Stimulated activated CD4-positive, alpha-beta T cell treated with anti-CD3 and anti-CD28 coated beads, Interleukin-12 subunit alpha, Interleukin-12 subunit beta, amount 100 ng/mL, for 24 hours (primary cell): ENCODE results near the gene RPS16.
A peak's percentile ranks its signal among the peaks of the same experiment; 100 is the strongest.

Experiments used
- DNase-seq, 2 experiments: peaks; one replicate each; pipeline ENCODE4 v3.0.0-alpha.2; 2020; ENCODE audit warnings: low read depth in 2 of 2

Gene RPS16

DNA sequence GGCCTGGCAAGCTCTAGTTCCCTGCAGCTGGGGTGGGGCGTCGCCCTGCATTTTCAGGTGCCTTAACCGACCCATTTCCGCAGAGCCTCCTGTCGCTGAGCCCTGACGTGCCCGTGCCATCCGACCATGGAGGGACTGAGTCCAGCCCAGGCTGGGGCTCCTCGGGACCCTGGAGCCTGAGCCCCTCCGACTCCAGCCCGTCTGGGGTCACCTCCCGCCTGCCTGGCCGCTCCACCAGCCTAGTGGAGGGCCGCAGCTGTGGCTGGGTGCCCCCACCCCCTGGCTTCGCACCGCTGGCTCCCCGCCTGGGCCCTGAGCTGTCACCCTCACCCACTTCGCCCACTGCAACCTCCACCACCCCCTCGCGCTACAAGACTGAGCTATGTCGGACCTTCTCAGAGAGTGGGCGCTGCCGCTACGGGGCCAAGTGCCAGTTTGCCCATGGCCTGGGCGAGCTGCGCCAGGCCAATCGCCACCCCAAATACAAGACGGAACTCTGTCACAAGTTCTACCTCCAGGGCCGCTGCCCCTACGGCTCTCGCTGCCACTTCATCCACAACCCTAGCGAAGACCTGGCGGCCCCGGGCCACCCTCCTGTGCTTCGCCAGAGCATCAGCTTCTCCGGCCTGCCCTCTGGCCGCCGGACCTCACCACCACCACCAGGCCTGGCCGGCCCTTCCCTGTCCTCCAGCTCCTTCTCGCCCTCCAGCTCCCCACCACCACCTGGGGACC is 27.9 kb downstream of the RPS16 start:
- DNase-seq = no peak

DNA sequence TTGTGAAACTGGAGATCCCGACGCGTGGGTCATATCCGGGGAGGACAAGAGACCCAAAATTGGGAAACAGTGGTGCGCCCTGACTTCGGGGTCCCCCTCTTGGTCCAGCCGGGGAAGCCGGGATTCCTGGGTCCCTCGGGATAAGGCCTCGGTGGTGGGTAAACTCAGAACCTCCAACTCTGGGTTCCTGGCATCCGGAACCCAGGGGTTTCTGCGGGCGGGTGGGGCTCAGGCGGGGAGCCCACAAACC is 28.4 kb downstream of the RPS16 start:
- DNase-seq = peak in 1 of 2 experiments; percentile 56

DNA sequence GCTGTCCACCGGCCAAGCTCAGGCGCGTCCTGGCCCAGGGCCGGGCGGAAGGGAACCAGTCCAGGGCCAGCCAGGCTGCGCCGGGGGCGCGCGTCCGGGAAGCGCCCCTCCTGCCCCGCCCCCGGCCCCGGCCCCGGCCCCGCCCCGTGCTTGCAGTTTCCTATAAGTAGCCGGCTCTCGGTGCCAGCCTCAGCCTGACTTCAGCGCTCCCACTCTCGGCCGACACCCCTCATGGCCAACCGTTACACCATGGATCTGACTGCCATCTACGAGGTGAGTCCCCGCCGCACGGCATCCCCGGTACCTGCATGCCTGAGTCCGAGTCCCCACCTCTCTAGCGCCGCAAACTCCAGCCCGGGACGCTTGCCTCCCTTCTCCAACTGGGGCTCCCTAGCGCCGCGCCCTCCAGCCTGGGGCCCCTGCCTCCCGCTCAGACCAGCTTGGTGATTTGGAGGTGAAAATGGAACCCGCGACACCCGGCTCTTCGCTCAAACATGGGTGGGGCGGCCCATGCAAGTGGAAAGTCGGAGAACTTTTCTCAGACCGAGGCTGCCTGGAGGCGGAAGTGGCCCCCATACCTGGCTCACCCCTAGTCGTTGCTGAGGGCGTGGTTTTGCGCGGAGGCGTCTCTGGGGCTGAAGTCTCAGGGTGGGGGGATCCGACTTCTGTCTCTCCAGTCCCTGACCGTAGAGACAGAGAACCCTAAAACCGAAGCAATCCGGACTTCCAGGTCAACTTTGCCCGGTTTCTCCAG is 28.9 kb downstream of the RPS16 start, which contains the start of gene ZFP36:
ZFP36 (plus strand) TSS at position 192 of the 754 bp plus-strand sequence; CDS start at position 250, 58 bp downstream.
- DNase-seq = peak; percentile 78 to 82

DNA sequence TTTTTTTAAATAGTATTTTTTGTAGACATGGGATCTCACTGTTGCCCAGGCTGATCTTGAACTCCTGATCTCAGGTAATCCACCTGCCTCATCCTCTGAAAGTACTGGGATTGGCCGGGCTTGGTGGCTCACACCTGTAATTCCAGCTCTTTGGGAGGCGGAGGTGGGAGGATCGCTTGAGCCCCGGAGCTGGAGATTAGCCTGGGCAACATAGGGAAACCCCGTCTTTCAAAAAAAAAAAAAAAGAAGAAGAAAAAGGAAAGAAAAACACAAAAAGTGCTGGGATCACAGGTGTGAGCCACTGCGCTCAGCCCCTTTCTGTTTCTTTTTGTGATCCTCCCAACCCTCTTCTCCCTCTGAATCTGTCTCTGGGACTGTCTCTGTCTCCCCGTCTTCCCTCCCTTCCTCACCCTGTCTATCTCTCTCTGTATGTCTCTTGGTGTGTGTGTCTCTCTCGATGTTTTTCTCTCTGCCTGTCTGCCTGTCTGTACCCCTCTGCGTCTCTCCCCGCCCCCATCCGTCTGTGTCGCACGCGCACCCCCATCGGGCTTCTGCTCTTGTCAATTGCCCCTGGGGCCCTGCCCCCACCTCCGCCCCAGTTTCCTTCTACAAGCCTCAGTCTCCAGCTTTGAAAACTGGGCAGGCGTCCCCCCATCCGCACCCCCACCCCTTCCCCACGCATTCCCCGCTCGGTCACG is 29.6 kb downstream of the RPS16 start:
- DNase-seq = peak; percentile 68 to 81

DNA sequence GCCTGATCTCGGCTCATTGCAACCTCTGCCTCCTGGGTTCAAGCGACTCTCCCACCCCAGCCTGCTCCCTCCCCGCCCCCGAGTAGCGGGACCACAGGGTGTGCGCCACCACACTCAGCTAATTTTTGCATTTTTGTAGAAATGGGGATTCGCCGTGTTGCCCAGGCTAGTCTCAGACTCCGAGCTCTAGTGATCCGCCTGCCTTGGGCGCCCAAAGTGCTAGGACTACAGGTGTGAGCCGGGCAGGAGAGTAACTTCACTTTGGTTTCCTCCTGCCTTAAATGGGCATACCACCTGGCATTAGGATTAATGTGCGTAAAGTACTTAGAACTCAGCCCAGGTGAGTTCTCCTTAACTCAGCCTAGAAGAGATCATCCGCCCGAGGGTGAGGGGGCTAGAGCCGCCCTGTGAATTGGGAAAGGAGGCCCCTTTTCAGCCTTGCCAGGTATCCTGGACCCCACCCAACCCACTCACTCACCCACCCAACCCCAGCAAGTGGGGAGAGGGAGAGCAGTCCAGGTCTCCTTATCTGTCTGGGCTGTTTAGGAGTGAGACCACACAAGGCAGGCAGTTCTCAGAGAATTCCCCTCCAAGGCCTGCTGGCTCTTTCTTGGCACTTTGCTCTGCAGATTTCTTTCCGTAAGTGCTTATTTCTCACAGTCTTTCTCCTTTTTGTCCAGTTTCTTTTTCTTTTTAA is 30.3 kb downstream of the RPS16 start:
- DNase-seq = no peak

DNA sequence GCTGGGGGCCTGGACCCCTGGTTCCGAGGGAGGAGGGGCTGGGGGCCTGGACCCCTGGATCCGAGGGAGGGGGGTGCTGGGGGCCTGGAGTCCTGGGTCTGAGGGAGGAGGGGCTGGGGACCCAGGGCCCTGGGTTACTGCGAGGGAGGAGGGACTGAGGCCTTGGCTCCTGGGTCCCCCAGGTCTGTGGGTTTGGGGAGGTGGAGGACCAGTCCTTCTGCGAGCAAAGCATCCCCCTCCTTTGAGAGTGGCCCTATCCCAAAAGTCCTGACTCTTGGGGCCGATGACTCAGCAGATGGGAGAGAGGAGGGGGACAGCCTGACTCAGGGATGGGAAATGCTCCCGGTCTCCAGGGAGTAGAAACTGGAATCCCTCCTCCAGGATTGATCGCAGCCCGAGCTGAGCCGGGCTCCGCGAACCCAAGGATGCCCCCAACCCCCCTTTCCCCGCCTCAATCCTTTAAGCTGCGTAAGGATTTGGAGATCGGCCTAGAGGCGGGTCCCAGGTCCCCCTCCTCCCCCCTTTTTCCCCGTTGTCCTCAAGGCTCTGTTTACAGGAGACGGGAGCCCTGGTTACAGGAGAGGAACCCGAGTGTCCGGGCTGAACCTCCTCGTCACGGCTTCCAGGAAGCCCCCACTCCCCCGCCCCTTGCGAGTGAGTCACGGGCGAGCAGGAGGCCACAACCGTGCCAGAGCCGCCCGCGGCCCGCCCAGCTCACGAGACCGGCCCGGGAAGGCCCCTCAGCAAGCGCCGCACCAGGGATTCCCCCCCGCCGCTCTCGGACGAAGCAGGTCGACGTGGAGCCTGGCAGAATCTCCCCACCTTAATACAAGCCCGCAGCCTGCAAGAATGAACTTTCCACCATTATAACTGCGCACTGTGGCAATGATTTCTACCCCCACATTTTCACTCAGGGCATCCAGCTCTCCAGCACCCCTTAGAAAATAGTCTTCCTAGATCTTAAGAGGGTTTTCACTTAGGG is 32.1 kb downstream of the RPS16 start:
- peak; percentile 85 to 94 for DNase-seq

DNA sequence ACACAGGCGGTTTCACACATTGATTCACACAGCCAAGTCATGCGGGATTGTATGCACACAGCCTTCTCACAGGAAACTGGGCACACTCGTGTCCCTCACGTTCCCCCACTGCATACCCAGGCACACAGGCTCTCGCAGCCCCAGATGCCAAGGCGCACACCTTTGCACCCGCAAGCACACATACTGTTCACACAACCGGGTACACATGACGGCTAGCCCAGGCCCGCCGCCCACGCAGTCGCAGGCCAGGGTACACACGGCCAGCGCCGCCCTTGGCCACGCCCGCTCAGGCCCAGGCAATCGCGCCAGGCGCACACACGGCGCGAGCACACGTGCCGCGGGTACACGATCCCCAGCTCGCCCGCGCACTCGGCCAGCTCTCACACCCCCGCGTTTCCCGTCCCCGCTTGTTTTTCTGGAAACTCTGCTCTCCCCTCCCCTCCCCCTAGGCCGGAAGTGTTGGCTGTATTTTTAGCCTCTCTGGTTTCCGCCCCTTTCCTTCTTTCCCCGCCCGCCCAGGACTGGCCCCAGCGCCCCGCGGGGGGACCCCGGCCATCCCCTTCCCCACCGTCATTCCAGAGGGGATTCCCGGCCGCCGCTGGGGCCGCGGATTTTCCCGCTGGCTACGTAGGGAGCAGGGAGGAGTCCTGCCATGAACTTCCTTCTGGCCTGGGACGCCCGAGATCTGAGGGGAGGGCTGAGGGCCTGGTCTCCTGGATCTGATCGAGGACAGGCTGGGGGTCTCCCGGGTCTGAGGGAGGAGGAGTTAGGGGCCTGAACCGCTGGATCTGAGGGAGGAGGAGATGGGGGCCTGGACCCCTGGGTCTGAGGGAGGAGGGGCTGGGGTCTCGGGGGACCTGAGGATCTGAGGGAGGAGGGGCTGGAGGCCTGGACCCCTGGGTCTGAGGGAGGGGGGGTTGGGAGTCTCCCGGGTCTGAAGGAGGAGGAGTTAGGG is 33.1 kb downstream of the RPS16 start:
- DNase-seq = peak; percentile 75 to 89

DNA sequence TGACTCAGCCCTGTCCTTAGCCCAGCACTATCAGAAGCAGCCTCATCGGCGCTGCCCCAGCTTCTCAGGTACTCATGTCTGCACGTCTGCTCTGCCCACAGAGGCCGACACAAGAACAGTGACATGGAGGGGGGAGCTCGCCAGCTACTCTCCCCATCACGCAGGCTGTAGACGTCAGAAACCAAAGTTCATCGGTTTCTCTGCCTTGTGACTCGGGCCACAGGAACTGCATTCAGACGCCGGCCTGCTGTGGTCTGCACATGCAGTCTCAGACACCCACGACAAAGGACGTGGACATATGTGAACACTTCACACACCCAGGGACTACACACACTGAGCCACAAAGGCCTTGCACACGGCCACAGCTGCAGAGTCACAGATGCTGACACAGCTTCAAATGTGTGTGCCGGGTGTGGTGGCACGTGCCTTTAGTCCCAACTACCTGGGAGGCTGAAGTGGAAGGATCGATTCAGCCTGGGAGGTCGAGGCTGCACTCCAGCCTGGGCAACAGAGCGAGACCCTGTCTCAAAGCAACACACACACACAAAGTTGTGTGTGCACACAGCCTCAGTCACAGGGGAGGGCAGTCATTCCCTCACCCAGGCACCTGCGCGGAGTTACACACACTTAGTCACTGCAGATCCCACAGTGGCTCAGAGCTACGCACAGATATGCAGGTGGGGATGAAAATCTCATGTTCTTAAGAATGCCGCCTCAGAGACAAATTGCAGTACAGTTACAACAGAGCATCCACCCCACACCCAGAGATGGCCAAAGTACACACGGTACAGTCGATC is 34.0 kb downstream of the RPS16 start:
- peak; percentile 58 to 67 for DNase-seq

DNA sequence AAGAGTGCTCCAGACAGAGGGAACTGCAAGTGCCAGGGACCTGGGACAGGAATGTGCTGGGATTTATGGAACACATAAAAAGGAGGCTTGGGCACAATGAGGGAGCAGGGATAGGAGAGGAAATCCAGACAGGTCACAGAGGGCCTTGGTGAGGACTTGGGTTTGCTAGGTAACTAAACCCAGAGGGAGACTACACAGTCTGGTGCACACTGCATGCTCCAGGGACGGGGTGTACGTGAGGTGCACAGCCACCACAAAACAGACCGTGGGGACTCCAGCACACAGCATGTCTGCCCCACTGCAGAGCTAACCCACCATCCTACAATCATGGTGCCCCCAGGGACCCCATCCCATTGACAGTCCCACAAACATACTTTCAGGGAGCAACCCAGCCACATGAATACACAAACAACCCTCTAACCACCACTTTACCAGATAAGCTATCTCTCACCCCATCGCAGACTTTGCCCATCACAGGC is 34.6 kb downstream of the RPS16 start:
- no peak for DNase-seq

DNA sequence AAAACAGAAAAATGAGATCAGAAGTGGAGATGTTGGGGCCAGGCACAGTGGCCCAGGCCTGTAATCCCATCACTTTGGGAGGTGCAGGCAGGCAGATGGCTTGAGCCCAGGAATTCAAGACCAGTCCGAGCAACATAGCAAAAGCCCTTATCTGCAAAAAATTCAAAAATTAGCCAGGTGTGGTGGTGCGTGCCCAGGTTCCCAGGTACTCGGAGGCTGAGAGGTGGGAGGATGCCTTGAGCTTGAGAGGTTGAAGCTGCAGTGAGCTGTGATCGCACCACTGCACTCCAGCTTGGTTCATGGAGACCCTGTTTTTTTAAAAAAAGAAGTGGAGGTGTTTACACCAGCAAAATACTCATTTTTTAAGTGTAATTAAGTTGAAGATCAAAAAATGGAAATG is 35.7 kb downstream of the RPS16 start:
- DNase-seq = no peak

DNA sequence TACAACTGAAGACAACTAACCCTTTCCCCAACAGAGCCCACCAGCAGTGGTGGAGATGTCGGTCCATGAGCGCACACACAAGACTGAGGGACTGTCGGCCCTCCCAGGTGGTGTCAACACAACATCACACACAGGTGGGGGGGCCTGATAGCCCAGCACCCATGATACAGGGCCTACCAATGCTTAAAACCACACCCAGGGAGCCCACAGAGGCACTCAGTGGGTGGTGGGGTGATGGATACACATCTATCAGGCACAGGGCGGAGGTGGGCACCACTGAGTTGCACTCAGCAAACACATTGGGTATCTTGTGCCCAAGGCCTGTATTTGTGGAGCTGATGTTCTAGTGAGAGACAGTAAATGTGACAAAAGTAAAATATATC is 36.1 kb downstream of the RPS16 start:
- DNase-seq = no peak

DNA sequence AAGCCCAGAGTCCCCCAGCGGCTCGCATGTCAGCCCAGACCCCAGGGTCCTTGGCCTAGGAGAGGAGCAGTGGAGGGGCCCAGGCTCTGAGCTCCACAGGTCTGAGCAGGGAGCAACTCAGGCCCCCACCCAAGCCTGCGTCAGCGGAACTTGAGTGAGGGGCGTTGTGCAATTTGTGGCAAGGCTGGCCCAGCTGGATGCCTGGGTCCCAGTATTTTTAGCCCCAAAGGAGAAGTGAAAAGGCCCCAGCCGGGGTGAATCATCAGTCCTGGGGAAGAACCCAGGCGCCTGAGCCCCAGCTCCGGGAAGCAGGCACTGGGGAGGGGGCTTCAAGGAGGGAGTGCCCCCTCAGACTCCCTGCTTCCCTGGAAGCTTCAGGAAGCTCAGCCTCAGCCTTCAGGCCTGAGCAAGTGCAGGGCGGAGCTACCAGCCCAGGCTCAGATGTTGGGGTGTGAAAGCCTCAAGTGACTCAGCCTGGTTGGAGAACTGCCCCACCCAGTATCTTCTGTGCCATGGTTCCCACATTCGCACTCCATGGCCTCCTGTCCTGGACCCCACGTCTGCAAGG is 37.4 kb downstream of the RPS16 start:
- DNase-seq = peak in 1 of 2 experiments; percentile 52

DNA sequence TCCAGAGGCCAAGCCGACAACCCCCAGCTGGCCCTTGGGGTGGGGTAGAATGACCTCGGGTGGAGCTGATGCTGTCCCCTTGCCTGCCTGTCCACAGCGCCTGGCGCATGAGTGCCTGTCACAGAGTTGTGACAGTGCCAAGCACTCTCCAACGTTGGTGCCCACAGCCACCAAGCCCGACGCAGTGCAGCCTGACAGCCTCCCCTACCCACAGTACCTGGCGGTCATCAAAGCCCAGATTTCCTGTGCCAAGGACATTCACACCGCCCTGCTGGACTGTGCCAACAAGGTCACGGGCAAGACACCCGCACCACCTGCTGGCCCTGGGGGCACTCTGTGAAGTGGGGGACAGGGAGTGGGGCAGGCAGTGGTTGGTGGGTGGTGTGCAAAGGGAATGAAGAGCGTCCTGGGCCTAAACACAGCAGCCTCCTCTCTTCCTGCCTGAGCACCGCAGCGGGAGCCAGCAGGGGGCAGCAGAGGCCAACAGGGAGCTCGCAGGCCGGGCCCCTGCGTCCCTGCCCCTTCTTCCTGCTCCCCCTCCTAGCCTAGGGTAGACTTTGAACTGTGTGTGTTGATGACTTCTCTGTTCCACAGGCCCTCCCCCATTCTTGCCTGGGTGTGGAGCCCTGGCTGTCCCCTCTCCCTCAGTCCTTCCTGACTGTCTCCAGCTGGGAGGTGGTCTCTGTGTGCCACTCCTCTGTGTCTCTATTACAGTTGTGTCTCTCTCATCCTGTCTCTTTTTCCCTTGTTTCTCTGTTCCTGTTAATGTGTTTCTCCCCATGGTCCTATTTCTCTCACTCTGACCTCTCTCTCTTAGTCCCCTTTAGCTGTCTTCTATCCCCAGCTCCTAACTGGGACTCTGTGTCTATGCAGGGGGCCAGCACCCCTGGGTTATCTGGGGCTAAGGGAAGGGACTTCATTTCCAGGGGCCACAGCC is 38.1 kb downstream of the RPS16 start:
- peak; percentile 81 to 94 for DNase-seq

DNA sequence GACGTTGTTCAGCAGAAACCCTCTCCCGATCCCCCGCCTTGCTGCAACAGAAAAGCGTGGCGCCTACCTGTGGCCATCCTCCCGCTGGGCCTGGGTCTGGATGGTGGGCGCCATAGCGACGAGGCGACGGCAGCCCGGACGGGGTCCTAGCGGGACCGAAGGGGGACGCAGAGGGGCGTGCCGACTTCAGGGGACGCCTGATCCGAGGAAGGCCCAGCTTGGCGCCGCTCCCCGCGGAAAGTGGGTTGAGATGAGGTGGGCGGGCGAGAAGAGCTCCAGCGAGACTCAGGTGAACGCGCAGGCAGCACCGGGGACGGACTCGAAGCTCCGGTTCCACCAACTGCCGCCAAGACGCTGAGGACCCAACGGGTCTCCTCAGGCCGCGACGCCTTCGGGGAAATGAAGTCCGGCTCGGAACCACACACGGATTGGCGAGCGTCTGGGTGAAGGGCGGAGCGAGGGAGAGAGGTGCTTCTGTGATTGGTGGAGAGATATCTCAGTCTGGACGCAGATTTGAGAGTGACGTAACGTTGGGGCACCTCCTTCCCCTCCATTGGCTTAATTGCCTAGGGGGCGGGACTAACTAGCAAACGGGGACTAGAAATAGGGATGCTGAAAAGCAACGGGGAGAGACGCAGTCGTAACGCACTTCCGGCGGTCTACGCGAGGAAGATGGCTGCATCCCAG is 44.9 kb downstream of the RPS16 start, which contains the start of the genes MED29 and PAF1:
MED29 (plus strand) TSS at position 628 of the 687 bp plus-strand sequence; CDS start at position 673, 45 bp downstream.
PAF1 (minus strand) TSS at position 356 of the 687 bp plus-strand sequence; CDS start at position 114, 242 bp downstream.
- peak; percentile 89 for DNase-seq

DNA sequence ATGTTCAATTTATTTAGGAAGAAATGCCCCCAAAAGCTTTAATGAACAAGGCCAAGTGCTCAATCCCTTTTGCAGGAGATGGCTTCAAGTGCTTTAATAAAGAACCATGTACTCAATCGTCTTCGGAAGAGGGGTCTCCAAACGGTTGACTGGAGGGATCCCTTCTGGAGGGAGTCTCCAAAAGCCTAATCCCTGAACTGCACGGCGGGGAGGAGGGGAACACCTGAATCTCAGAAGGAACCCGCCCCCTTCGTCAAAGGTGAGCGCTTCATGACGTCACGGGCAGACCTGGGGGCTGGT is 45.3 kb downstream of the RPS16 start:
- DNase-seq = no peak

DNA sequence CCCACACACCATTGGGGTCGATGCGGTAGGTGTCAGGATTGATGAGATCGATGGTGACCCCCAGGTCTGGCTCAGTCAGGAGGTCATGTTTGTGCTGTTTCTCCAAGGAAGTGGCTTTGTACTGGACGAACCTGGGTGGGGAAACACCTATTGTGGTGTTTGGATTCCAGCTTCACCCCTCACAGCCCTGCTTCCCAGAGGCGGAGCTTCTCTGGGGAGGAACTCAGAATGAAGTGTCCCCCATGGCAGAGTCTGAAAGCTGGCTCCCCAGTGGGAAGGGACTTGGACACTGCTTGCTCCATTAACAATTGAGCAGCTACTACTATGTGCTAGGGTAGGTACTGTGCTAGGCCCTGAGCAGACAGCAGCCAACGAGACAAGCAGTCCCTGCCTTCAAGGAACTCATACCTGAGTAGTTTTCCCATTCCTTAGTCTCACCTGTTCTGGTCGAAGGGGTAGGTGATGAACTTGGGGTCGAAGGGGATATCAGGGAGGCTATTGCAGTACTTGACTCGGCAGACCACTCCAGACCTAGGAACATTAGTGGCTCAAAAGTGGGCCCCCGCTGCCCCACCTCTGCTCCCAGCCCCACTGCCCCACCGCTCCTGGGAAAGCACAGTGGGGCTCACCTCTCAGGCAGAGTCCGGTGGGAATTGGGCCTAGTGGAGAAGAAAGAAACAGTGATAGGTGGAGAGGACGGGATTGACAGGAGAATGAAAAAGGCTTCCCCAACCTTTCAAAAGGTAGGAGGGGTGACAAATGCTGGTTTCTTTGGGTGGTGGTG is 45.9 kb downstream of the RPS16 start:
- no peak for DNase-seq
